Measurements from ENCODE around the gene XCR1.

XCR1 gene

DNA sequence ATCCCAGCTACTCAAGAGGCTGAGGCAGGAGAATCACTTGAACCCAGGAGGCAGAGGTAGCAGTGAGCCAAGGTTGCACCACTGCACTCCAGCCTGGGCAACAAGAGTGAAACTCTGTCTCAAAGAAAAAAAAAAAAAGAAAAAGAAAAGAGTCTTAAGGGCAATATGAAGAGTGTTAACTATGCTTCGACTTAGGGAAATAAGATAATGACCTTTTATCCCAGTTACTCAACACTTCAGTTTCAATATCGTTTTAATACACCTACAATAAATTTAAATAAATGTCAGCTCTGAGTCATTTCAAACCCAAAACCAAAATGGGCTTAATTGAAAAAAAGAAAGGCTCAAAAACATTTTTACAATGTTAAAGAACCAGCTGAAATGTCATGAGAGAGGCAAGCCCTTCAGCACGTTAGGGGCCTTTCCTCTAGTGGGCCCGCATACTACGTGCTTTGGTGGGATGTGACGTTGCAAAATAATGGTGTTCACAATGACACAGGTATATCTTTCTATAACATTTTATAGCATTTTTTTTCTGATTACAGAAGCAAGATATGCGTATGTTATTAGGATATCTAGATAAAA lies 47.0 kb downstream of the XCR1 start:
- Histone ChIP-seq H3K4me2 (ENCODE audit: insufficient read depth, low read length, poor library complexity, severe bottlenecking) (no peak overlapping the region), H3K18ac (ENCODE audit: low read length) (no peak overlapping the region), H3K27me3 (ENCODE audit: control insufficient read depth in 3 of 3, insufficient read depth in 3 of 3, low read depth in 1 of 3, low read length in 3 of 3) (no peaks in the 10 kb centered on the region), H3K27ac (replicated peaks; ENCODE audit: low read length) (no peak overlapping the region), H3K36me3 (replicated peaks in 1 of 2; ENCODE audit: control insufficient read depth in 2 of 2, insufficient read depth in 2 of 2, low read length in 2 of 2) (peaks cover 27 to 92% of the 10 kb centered on the region in 2 donors), H2BK12ac (ENCODE audit: low read length) (no peak overlapping the region), H3K4me3 (ENCODE audit: low read length in 2 of 2) (no peak overlapping the region), H3K9ac (ENCODE audit: low read depth, low read length, poor library complexity) (no peak overlapping the region), H2AK5ac (ENCODE audit: low read depth, low read length) (no peak overlapping the region), H2AFZ (ENCODE audit: low read length) (no peak overlapping the region), H3K23ac (ENCODE audit: low read depth, low read length, poor library complexity) (no peak overlapping the region), H3K14ac (ENCODE audit: low read length) (no peak overlapping the region), H3K4me1 (ENCODE audit: control insufficient read depth in 2 of 2, insufficient read depth in 1 of 2, low read depth in 1 of 2, low read length in 2 of 2) (no peaks in the 10 kb centered on the region), H3K79me1 (ENCODE audit: low read depth, low read length) (no peaks in the 10 kb centered on the region), H2BK15ac (ENCODE audit: low read length) (no peak overlapping the region), H2BK5ac (ENCODE audit: low read length) (no peak overlapping the region), H3K4ac (ENCODE audit: low read length) (no peak overlapping the region), H3K9me3 (replicated peaks in 1 of 2; ENCODE audit: control insufficient read depth in 2 of 2, insufficient read depth in 1 of 2, low read depth in 1 of 2, low read length in 2 of 2) (no peaks in the 10 kb centered on the region), H2BK120ac (ENCODE audit: low read depth, low read length) (no peak overlapping the region), H4K8ac (ENCODE audit: low read depth, low read length) (no peak overlapping the region), H4K91ac (ENCODE audit: low read depth, low read length, poor library complexity) (no peak overlapping the region)
- WGBS, 2 donors (ENCODE audit: extremely low coverage in 2 of 2, insufficient read length in 2 of 2, insufficient replicate concordance in 1 of 2) = 100% methylated on average over 1 of the region's 7 CpGs; no CpG with 5 or more reads in 1 of the 2 donors
- no peak for DNase-seq (ENCODE audit: low spot score)

DNA sequence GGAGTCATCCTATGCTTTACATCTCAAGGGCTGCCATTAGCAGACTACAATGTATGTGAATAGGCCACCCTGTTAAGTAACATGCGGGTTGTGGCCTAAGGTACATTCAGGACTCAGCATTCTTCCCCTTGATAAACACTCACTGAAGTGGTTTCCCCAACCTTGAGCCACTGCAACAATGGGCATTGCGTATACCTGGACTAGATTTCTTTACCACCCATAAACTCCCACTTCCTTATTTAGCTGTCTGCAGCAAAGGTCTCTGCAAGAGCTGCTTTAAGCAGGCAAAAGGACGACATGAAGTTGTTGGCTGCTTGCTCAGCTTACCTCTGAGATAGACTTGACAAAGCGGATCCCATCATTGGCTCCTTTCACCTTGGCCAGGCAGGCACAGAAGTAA lies 47.9 kb downstream of the XCR1 start:
- no peak for DNase-seq (ENCODE audit: low spot score)
- H4K91ac ChIP-seq (ENCODE audit: low read depth, low read length, poor library complexity) = no peak overlapping the region
- H3K4me1 ChIP-seq (ENCODE audit: control insufficient read depth in 2 of 2, insufficient read depth in 1 of 2, low read depth in 1 of 2, low read length in 2 of 2) = no peaks in the 10 kb centered on the region
- no peak overlapping the region for H4K8ac ChIP-seq (ENCODE audit: low read depth, low read length)
- WGBS, 2 donors (ENCODE audit: extremely low coverage in 2 of 2, insufficient read length in 2 of 2, insufficient replicate concordance in 1 of 2) = no CpG with 5 or more reads among the region's 4 CpGs
- no peak overlapping the region for H3K18ac ChIP-seq (ENCODE audit: low read length)
- H3K23ac ChIP-seq (ENCODE audit: low read depth, low read length, poor library complexity) = no peak overlapping the region
- no peak overlapping the region for H3K14ac ChIP-seq (ENCODE audit: low read length)
- H3K27me3 ChIP-seq (ENCODE audit: control insufficient read depth in 3 of 3, insufficient read depth in 3 of 3, low read depth in 1 of 3, low read length in 3 of 3) = no peaks in the 10 kb centered on the region
- H3K9ac ChIP-seq (ENCODE audit: low read depth, low read length, poor library complexity) = no peak overlapping the region
- H3K36me3 ChIP-seq (replicated peaks in 1 of 2; ENCODE audit: control insufficient read depth in 2 of 2, insufficient read depth in 2 of 2, low read length in 2 of 2) = peaks cover 27 to 92% of the 10 kb centered on the region in 2 donors
- no peak overlapping the region for H2BK12ac ChIP-seq (ENCODE audit: low read length)
- H2BK15ac ChIP-seq (ENCODE audit: low read length) = no peak overlapping the region
- H2AFZ ChIP-seq (ENCODE audit: low read length) = no peak overlapping the region
- no peak overlapping the region for H2BK120ac ChIP-seq (ENCODE audit: low read depth, low read length)
- H3K4ac ChIP-seq (ENCODE audit: low read length) = no peak overlapping the region
- H3K4me2 ChIP-seq (ENCODE audit: insufficient read depth, low read length, poor library complexity, severe bottlenecking) = no peak overlapping the region
- no peak overlapping the region for H3K4me3 ChIP-seq (ENCODE audit: low read length in 2 of 2)
- H2AK5ac ChIP-seq (ENCODE audit: low read depth, low read length) = no peak overlapping the region
- no peaks in the 10 kb centered on the region for H3K79me1 ChIP-seq (ENCODE audit: low read depth, low read length)
- no peak overlapping the region for H3K27ac ChIP-seq (replicated peaks; ENCODE audit: low read length)
- H3K9me3 ChIP-seq (replicated peaks in 1 of 2; ENCODE audit: control insufficient read depth in 2 of 2, insufficient read depth in 1 of 2, low read depth in 1 of 2, low read length in 2 of 2) = no peaks in the 10 kb centered on the region
- no peak overlapping the region for H2BK5ac ChIP-seq (ENCODE audit: low read length)

DNA sequence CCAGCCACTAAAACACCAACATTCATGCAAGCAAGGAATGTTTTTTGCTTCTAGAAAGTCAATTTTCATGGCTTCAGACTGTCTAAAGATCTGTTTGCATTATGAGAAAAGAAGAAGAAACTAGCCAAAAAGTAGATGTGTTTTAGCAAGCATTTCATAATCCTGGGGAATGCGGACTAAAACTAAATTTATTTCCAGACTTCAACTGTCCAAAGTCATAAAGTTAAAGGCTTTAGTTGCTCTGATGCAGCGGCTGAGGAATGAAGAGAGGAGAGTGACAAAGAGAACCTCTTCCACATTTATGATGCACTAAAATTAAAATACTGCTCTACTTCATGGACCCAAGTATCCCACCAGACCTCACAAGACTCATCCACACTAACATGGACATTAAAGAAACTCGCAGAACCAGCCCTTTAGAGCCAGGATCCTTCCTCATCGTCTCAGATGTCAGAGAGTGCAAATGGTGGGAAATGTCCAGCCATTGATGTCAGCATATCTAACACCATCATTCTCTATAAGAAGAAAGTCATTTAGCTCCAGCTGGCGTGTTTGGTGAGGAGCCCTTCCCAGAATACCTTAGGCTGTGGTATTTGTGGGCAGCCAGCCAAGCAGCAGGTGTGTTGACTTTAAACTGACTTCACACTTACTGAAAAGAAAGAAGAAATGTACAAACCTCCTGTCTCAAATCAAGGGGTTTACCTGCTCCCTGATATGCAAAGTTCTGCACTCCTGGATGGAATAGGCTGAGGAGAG lies 49.1 kb downstream of the XCR1 start:
- Histone ChIP-seq H3K79me1 (ENCODE audit: low read depth, low read length) (no peaks in the 10 kb centered on the region), H2AFZ (ENCODE audit: low read length) (no peak overlapping the region), H4K91ac (ENCODE audit: low read depth, low read length, poor library complexity) (no peak overlapping the region), H4K8ac (ENCODE audit: low read depth, low read length) (no peak overlapping the region), H3K18ac (ENCODE audit: low read length) (no peak overlapping the region), H3K4me2 (ENCODE audit: insufficient read depth, low read length, poor library complexity, severe bottlenecking) (no peak overlapping the region), H2BK15ac (ENCODE audit: low read length) (no peak overlapping the region), H2BK120ac (ENCODE audit: low read depth, low read length) (no peak overlapping the region), H3K27ac (replicated peaks; ENCODE audit: low read length) (no peak overlapping the region), H3K27me3 (ENCODE audit: control insufficient read depth in 3 of 3, insufficient read depth in 3 of 3, low read depth in 1 of 3, low read length in 3 of 3) (no peaks in the 10 kb centered on the region), H3K9me3 (replicated peaks in 1 of 2; ENCODE audit: control insufficient read depth in 2 of 2, insufficient read depth in 1 of 2, low read depth in 1 of 2, low read length in 2 of 2) (no peaks in the 10 kb centered on the region), H3K23ac (ENCODE audit: low read depth, low read length, poor library complexity) (no peak overlapping the region), H3K36me3 (replicated peaks in 1 of 2; ENCODE audit: control insufficient read depth in 2 of 2, insufficient read depth in 2 of 2, low read length in 2 of 2) (peaks cover 18 to 90% of the 10 kb centered on the region in 2 donors), H2BK5ac (ENCODE audit: low read length) (no peak overlapping the region), H3K9ac (ENCODE audit: low read depth, low read length, poor library complexity) (no peak overlapping the region), H2AK5ac (ENCODE audit: low read depth, low read length) (no peak overlapping the region), H2BK12ac (ENCODE audit: low read length) (no peak overlapping the region), H3K14ac (ENCODE audit: low read length) (no peak overlapping the region), H3K4me1 (ENCODE audit: control insufficient read depth in 2 of 2, insufficient read depth in 1 of 2, low read depth in 1 of 2, low read length in 2 of 2) (no peaks in the 10 kb centered on the region), H3K4ac (ENCODE audit: low read length) (no peak overlapping the region), H3K4me3 (ENCODE audit: low read length in 2 of 2) (no peak overlapping the region)
- no peak for DNase-seq (ENCODE audit: low spot score)
- no CpG with 5 or more reads among the region's 5 CpGs for WGBS, 2 donors (ENCODE audit: extremely low coverage in 2 of 2, insufficient read length in 2 of 2, insufficient replicate concordance in 1 of 2)

DNA sequence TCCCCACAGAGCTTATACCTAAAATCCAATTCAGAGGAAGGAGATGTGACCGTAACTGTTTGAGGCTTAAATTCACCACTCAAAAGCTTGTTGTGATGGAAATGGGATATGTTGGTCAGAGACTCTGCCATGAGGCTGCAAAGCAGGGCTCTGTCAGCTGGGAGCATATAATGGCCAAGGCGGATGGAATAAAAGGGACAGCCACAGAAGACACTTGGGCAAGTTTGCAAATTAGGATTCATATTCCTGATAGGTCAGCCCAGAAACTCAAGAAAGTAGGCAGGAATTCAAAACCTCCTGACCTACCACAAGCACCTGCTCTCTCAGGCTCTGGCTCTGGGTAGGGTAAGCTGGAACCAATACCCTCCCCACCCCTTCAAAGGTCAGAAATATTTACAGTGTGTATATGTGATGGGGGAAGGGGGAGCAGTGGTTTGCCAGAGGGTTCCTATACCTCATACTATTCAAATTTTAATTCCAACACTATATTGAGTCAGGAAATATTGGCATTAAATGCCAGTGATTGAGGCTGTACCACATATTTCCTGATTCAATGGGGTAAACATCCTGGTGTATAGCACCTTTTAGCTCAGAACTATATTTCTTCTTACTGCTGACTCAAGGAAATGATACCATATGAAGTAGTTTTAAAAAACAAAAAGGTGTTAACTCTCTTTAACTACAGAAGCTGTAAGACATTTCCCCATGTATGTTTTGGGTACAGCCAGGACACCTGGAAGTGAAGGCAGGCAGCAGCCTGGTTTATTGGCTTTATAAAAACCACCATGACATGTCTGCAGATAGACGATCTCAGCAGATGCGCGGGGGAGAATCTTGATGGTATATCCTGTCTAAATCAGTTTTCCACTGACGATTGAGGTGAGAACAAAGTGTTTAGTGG lies 50.8 kb downstream of the XCR1 start:
- DNase-seq (ENCODE audit: low spot score) = no peak
- Histone ChIP-seq H3K36me3 (replicated peaks in 1 of 2; ENCODE audit: control insufficient read depth in 2 of 2, insufficient read depth in 2 of 2, low read length in 2 of 2) (peaks cover 18 to 87% of the 10 kb centered on the region in 2 donors), H2BK15ac (ENCODE audit: low read length) (no peak overlapping the region), H3K14ac (ENCODE audit: low read length) (no peak overlapping the region), H4K91ac (ENCODE audit: low read depth, low read length, poor library complexity) (no peak overlapping the region), H3K9ac (ENCODE audit: low read depth, low read length, poor library complexity) (no peak overlapping the region), H3K79me1 (ENCODE audit: low read depth, low read length) (no peaks in the 10 kb centered on the region), H4K8ac (ENCODE audit: low read depth, low read length) (no peak overlapping the region), H3K23ac (ENCODE audit: low read depth, low read length, poor library complexity) (no peak overlapping the region), H3K4ac (ENCODE audit: low read length) (no peak overlapping the region), H3K18ac (ENCODE audit: low read length) (no peak overlapping the region), H3K27ac (replicated peaks; ENCODE audit: low read length) (no peak overlapping the region), H2BK120ac (ENCODE audit: low read depth, low read length) (no peak overlapping the region), H3K4me1 (ENCODE audit: control insufficient read depth in 2 of 2, insufficient read depth in 1 of 2, low read depth in 1 of 2, low read length in 2 of 2) (no peaks in the 10 kb centered on the region), H3K4me2 (ENCODE audit: insufficient read depth, low read length, poor library complexity, severe bottlenecking) (no peak overlapping the region), H2AFZ (ENCODE audit: low read length) (no peak overlapping the region), H3K4me3 (ENCODE audit: low read length in 2 of 2) (no peak overlapping the region), H2AK5ac (ENCODE audit: low read depth, low read length) (no peak overlapping the region), H2BK12ac (ENCODE audit: low read length) (no peak overlapping the region), H2BK5ac (ENCODE audit: low read length) (no peak overlapping the region), H3K9me3 (replicated peaks in 1 of 2; ENCODE audit: control insufficient read depth in 2 of 2, insufficient read depth in 1 of 2, low read depth in 1 of 2, low read length in 2 of 2) (no peaks in the 10 kb centered on the region), H3K27me3 (ENCODE audit: control insufficient read depth in 3 of 3, insufficient read depth in 3 of 3, low read depth in 1 of 3, low read length in 3 of 3) (no peaks in the 10 kb centered on the region)
- WGBS, 2 donors (ENCODE audit: extremely low coverage in 2 of 2, insufficient read length in 2 of 2, insufficient replicate concordance in 1 of 2) = no CpG with 5 or more reads among the region's 6 CpGs

Measured in neuronal stem cell (in vitro differentiated cells).